ENCODE measurements around the gene PTPRG.

PTPRG gene

GRCh38 chr3:62183087-62183486 is 621.7 kb downstream of the PTPRG start:
- DNase-seq = no peak

DNA sequence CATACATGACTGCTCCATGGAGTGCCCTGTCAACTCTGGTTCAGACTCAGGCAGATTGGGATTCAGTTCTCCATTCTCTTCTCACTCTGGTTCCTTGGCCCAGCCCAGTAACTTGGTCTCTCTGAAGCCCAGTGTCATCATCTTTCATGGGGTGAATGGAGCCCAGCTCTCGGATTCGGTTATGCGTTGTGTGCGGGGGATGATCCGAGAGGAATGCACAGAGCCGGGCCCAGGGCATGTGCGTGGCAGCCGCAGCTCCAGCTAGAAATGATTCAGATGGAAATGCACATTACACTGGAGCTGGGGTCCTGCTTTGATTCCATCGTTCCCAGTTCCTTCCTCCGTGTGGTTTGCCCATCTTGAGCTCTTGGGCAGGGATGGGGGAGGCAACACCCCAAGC is 622.6 kb downstream of the PTPRG start:
- no peak for DNase-seq

DNA sequence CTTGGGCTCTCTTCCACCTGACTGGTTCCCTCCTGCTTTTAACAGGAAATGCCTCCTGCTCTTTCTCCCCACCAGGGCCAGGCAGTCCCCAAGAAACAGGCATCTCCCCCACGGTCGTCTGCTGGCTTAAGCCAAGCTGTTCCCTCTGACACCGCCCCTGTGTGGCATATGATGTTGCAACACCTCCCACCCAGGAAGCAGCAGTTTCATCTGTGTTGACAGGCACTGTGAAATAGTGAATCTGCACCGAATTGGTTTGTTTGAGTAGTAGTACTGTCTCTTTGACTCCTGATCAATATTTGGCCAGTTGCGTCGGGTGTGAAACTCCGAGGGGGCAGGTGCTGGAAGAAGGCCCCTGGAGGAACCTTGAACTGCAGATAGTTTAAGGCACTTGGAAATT is 623.2 kb downstream of the PTPRG start:
- no peak for DNase-seq

DNA sequence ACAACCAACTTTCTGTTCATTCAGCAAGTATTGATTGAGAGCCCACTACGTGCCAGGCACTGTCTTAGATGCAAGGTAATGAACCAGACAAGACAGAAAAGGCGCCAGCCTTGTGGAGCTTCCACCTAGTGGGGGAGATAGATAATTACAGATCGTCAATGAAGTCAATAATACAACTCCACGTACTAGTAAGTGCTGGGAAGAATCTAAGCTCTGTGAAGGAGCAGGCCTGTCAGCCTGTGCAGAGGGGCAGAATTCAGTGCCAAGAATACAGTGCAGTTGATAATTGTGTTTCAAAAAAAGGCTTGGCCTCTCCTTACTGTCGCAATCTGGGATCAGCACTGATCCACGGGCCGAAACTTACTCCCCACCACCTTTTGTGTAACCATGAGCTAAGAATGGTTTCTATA is 625.7 kb downstream of the PTPRG start:
- no peak for DNase-seq

- DNase-seq = no peak
These were observed 627.5 kb downstream of the PTPRG start for GRCh38 chr3:62188681-62189375.

GRCh38 chr3:62189376-62189698 is 628.0 kb downstream of the PTPRG start:
- no peak for DNase-seq

GRCh38 chr3:62192891-62193290 is 631.5 kb downstream of the PTPRG start:
- DNase-seq = no peak

- DNase-seq = no peak
These were observed 632.4 kb downstream of the PTPRG start for GRCh38 chr3:62193586-62194345.

GRCh38 chr3:62197350-62198012 is 636.1 kb downstream of the PTPRG start:
- no peak for DNase-seq

- no peak for DNase-seq
These were observed 637.8 kb downstream of the PTPRG start for GRCh38 chr3:62199126-62199525.

DNA sequence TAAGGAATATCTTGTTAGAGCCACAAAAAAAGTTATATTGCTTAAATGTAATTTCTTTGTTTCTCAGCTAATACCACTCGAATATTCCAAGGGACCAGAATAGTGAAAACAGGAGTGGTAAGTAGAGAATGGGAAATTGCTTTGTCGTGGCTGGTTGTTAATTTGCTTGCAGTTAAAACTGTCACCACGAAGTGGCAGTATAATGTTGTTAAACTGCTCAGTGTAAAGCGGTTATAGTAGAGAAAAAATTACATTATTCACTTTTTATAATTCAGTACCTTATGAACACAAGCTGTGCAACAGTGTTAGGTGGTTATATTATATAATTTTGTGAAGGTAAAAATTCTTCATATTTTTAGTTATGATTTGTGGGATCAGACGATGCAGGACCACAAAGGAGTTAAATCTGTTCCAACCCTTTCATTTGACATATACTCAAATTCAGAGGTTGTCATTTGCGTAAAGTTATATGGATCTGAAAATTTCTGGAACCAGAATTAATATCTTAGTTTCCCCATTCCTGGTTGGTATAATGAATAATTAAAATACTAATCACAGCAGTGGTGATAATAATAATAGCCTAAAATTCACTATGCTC is 640.2 kb downstream of the PTPRG start:
- no peak for DNase-seq

DNA sequence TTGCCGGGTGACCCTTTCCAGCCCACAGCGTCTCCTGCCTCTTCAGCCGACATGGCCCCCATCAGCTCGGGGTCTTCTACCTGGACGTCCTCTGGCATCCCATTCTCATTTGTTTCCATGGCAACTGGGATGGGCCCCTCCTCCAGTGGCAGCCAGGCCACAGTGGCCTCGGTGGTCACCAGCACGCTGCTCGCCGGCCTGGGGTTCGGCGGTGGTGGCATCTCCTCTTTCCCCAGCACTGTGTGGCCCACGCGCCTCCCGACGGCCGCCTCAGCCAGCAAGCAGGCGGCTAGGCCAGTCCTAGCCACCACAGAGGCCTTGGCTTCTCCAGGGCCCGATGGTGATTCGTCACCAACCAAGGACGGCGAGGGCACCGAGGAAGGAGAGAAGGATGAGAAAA is 641.8 kb downstream of the PTPRG start:
- no peak for DNase-seq

- DNase-seq = no peak
These were observed 642.2 kb downstream of the PTPRG start for GRCh38 chr3:62203561-62203960.

- no peak for DNase-seq
These were observed 645.8 kb downstream of the PTPRG start for GRCh38 chr3:62207197-62207596.

DNA sequence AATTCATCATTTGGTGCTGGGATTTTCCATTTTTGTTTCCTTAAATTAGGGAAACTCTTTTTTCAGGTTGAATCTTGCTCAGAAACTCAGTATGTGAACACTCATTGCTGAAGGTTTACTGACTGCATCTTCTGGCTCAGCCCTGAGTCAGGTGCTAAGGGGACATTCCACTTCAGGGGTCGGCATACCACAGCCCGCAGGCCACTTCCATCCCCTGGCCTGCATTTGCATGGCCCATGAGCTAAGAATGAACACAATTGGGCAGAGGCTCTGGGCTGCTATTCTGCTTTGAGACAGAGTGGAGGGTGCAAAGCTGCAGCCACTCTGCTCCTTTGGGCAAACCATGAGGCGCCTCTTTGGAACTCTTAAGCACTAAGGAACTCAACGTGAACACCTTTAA is 647.0 kb downstream of the PTPRG start:
- DNase-seq = no peak

DNA sequence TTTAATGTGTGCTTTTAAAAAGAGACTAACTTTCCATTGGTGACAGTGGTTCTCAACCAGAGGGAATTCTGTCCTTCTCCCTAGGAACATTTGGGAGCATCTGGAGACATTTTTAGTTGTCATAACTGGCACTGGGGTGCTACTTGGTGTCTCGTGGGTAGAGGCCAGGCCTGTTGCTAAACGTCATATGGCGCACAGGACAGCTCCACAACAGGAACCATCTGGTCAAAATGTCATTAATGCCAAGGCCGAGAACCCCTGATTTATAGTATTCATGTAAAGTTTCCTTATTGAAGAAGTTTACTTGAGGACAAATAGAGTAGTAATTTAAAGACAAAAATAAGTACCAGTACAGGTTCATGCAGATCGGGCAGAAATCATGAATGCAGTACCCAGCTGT is 647.7 kb downstream of the PTPRG start:
- DNase-seq = no peak

DNA sequence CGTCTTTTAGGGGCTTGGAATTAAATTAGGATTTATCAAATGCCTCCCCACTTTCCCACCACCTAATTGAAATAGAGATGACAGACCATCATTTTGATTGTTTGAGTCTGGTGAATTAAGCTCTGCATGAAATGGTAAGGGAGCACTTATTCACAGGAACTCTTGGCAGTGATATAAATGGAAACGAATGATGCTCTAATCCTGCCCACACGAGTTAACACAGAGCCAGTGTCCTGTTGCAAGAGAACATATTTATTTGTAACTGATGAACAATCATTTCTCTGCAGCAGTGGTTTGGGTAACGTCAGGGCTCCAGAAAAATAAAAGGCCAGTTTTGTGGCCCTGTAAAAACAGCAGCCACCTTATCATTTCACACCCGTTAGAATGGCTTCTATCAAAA is 648.6 kb downstream of the PTPRG start:
- DNase-seq = no peak

DNA sequence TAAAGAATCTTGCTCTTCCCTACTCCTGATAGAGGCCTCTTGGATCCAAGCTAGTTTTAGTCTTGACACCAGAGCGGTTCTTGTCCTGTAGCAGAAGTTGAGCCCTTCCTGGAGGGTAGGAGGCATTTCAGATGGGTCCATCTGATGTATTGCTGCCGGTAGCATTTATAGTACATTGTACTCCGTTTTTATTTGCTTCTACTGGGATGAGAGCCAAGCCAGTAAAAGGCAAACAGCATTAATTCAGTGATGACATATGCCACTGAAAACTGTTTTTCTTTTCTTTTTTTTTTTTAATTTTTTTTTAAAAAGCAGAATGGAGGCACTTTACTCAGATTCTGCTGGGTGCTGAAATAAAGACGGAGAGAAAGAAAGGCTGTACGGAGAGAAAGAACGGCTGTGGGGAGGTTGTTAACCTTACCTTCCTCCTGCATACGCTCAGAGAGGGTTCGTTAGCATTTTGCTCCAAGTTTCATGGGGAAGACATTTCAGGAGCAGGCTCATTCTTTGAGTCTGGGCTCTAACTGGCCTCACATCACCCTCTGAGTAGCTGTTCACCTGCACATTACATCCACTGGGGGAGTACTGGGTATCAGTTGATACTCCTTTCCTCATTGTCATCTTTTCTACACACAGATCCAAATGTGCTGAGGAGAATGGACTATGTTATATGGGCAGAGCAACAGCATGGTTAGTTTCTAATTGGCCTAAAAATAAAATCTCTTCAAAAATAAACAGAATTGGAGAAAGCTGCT is 650.5 kb downstream of the PTPRG start:
- DNase-seq = no peak

DNA sequence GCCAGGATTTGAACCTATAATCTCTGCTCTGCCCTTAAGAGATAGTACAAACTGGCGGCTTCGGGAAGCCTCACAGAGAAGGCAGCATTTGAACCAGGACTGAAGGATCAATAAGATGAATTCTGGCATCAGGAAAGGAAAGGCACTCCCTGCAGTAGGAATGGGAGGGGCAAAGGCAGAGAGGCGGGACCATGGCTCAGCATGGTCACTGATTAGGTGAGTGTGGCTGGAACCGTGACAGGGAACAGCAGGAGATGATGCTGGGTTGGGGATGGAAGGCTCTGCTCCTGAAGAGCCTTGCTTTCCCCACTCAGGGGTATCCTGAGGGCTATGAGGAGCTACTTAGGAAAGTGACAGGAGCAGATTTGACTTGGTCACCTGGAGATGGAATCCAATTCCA is 653.5 kb downstream of the PTPRG start:
- no peak for DNase-seq

DNA sequence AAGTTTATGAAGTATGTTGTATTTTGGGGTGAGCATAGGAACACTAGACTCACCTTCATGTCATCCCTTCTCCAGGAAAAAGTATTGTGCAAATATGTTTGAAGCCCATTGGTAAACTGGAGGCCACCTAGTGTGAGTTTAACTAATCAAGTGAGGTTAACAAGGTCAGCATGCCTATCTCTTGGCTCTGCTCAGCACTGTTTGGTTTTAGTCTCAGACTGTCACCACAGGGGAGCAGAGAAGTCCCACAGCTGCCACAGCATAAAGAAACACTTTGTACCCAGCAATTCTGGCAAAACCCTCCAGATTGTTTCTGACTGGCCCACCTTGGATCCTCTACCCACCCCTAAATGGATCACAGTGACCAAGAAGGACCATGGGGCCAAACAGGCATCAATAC is 659.2 kb downstream of the PTPRG start:
- DNase-seq = no peak

GRCh38 chr3:62225051-62225450 is 663.7 kb downstream of the PTPRG start:
- DNase-seq = no peak

DNA sequence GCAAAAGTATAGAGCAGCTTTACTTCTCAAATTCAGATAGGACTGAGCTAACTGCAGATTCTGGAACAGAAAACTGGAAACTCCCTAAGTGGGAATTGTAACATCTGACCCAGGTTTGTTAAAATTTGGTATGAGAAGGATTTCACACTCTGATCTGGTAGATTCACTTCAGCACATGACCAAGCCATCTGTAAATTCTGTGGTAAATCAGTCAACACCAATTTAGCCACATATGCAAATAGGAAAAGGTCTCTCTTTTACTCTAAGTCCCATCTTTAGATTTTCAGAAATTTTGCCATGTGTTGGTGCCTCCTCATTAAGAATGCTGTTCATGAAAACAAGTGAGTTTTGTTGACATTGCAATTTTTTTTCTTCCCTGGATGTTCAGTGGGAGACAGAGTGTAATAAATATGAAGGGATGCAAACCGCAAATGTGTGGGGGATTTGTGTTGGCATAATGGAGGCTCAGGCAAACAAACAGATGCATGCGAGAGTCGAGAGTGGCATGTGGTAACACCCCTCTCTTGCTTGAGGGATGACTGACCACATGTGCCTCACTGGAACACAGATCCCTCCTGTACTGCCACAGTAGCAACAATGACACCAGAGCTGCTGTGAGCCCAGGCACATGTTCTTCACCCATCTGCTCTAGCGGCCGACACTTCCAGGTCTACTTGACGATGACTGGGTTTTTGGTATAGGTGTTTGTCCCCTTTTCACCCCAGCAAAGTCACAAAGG is 665.4 kb downstream of the PTPRG start:
- DNase-seq = no peak
